Endothelial cell of umbilical vein (primary cell): Measurements from ENCODE around the gene UPK3BL1. TPM values are rescaled to one million over a fixed set of nuclear protein-coding genes. Genes with fewer than 3 reads are reported as not detected.
"Not testable (repeated sequence)": the region's sequence is repeated elsewhere in the genome, so short reads cannot be mapped to it uniquely, and the experiment has no call there.

Source experiments
- BruUV-seq: library from RNA; stranded (reverse); fragments of 400-500 nt; replicated peaks from 2 replicates; lab custom pipeline; 2021; lab: Mats Ljungman, UMichigan
- CTCF ChIA-PET: fragments of 300-600, 350-600 bp; sonication (Branson Sonifier 250); formaldehyde crosslinking; loops from one replicate; lab custom pipeline; 2021; ENCODE audit warnings: antibody characterized with exemption, inconsistent platforms; lab: Charles Lee
- POLR2A ChIA-PET: fragments of 300-600, 350-600 bp; sonication (Branson Sonifier 250); formaldehyde crosslinking; loops from one replicate; lab custom pipeline; 2021; ENCODE audit warnings: antibody characterized with exemption, inconsistent platforms; lab: Charles Lee
- DNase-seq: peaks from one replicate; pipeline ENCODE4 v3.0.0-alpha.2; 2011; ENCODE audit warnings: low read depth, low spot score
- FAIRE-seq: peaks from 2 replicates; lab custom pipeline; 2011; peaks lifted over from hg19 to GRCh38; lab: Jason Lieb, UNC
- H2AFZ ChIP-seq: 2 replicates; pipeline ENCODE4 v1.6.0; 2012; ENCODE audit warnings: low read depth, low read length, control low read depth, inconsistent platforms
- H3K27ac ChIP-seq: 2 replicates; pipeline ENCODE4 v1.5.1; 2011; ENCODE audit warnings: low read depth, mild to moderate bottlenecking, control low read depth, low read length, moderate library complexity; ENCODE audit not compliant: insufficient read depth
- H3K27me3 ChIP-seq, 2 experiments: 2 replicates each; pipeline versions ENCODE4 v1.6.0 to v1.6.1; 2011; ENCODE audit warnings: low read length in 2 of 2, mixed read lengths in 1 of 2; ENCODE audit not compliant: control insufficient read depth in 2 of 2, insufficient read depth in 2 of 2
- H3K36me3 ChIP-seq, 2 experiments: 2 replicates in 1 of 2; 3 replicates in 1 of 2; pipeline ENCODE4 v1.5.1; 2011; ENCODE audit warnings: low read length in 2 of 2, mild to moderate bottlenecking in 1 of 2, moderate library complexity in 1 of 2; ENCODE audit not compliant: control insufficient read depth in 2 of 2, insufficient read depth in 2 of 2; ENCODE audit errors: extremely low read depth in 1 of 2
- H3K4me1 ChIP-seq: 3 replicates; pipeline ENCODE4 v1.5.1; 2011; ENCODE audit warnings: mild to moderate bottlenecking, low read length; ENCODE audit not compliant: control insufficient read depth, insufficient read depth; ENCODE audit errors: extremely low read depth
- H3K4me2 ChIP-seq: 2 replicates; pipeline ENCODE4 v1.6.1; 2011; ENCODE audit warnings: low read length, control low read depth, mixed read lengths; ENCODE audit not compliant: insufficient read depth
- H3K4me3 ChIP-seq, 3 experiments: fragments of 200-600 bp in 1 of 3; sonication (generic), shearing (Covaris generic) in 1 of 3; replicated peaks in 1 of 3; 2 replicates each; pipeline ENCODE4 v1.5.1; 2011 to 2016; ENCODE audit warnings: control low read depth in 3 of 3, low read length in 3 of 3, mild to moderate bottlenecking in 2 of 3, inconsistent platforms in 1 of 3, low read depth in 1 of 3, moderate library complexity in 1 of 3; ENCODE audit not compliant: insufficient read depth in 1 of 3
- H3K79me2 ChIP-seq: 2 replicates; pipeline ENCODE4 v1.6.0; 2012; ENCODE audit warnings: low read length, inconsistent platforms; ENCODE audit not compliant: control insufficient read depth, insufficient read depth
- H3K9ac ChIP-seq: replicated peaks from 2 replicates; pipeline ENCODE3; 2011; ENCODE audit warnings: low read length, control low read depth; ENCODE audit not compliant: insufficient read depth; ENCODE audit errors: extremely low read depth
- H3K9me1 ChIP-seq: replicated peaks from 3 replicates; pipeline ENCODE4 v1.6.0; 2011; ENCODE audit warnings: mild to moderate bottlenecking, low read length; ENCODE audit not compliant: control insufficient read depth, insufficient read depth; ENCODE audit errors: extremely low read depth
- H3K9me3 ChIP-seq: replicated peaks from 2 replicates; pipeline ENCODE4 v1.5.1; 2012; ENCODE audit warnings: low read length, inconsistent platforms; ENCODE audit not compliant: control insufficient read depth, insufficient read depth
- H4K20me1 ChIP-seq: replicated peaks from 2 replicates; pipeline ENCODE3; 2011; ENCODE audit warnings: mild to moderate bottlenecking, low read length; ENCODE audit not compliant: control insufficient read depth, insufficient read depth; ENCODE audit errors: extremely low read depth
- dilution Hi-C: fragments of 300-500 bp; cut with MboI; formaldehyde crosslinking; loops from one replicate; pipeline ENCODE4 v1.15.0; 2019; ENCODE audit warnings: low sequenced_read_pairs; ENCODE audit not compliant: extremely low pct_ligation_motif_present
- intact Hi-C: fragments of 100-400 bp; cut with micrococcal nuclease; formaldehyde crosslinking; loops from one replicate; pipeline ENCODE4 v1.10.0; 2022
- polyA plus RNA-seq, 4 experiments: library from polyadenylated mRNA; depleted of rRNA in 3 of 4; stranded (reverse) in 3 of 4; unstranded in 1 of 4; fragments of >200 nt; gene quantifications; 2 replicates each; pipeline versions ENCODE4 v1.2.1 to v1.2.3, GENCODE V29; 2011 to 2012; ENCODE audit warnings: missing spikeins in 1 of 4
- total RNA-seq: library from RNA; stranded (reverse); gene quantifications from 2 replicates; pipeline ENCODE4 v1.2.3, GENCODE V29; 2021

Gene UPK3BL1
- total and polyA plus RNA-seq, 2 donors (not counting 3 experiments of a cell fraction or from before 2014, with no cell fraction given) = 14.1 to 17.8 TPM

DNA sequence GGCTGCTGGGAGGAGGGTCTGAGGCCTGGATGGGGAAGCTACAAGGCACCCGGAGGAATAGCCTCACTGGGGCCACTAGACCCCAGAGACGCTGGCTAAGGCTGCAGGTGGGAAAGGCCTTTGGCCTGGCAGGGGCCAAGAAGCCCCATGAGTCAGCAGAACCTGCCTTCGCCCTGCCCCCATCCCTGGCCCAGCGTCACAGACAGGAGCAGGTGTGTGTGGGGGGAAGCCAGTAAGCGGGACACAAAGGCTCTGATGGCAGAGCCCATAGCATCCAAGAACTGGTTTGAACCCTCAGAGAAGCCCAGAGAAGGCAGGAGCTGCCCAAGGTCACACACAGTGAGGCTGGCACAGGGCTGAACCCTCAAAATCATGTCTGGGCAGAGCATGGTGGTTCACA lies 35.7 kb downstream of the UPK3BL1 start:
- H3K4me1 ChIP-seq, H3K27me3 ChIP-seq, BruUV-seq, H3K27ac ChIP-seq, H3K9me3 ChIP-seq, H3K4me3 ChIP-seq, H3K9ac ChIP-seq, FAIRE-seq, dilution Hi-C loops, DNase-seq, H3K9me1 ChIP-seq, H3K79me2 ChIP-seq, H4K20me1 ChIP-seq, intact Hi-C loops, H3K36me3 ChIP-seq, CTCF ChIA-PET, POLR2A ChIA-PET, H3K4me2 ChIP-seq, H2AFZ ChIP-seq: not testable (repeated sequence)

DNA sequence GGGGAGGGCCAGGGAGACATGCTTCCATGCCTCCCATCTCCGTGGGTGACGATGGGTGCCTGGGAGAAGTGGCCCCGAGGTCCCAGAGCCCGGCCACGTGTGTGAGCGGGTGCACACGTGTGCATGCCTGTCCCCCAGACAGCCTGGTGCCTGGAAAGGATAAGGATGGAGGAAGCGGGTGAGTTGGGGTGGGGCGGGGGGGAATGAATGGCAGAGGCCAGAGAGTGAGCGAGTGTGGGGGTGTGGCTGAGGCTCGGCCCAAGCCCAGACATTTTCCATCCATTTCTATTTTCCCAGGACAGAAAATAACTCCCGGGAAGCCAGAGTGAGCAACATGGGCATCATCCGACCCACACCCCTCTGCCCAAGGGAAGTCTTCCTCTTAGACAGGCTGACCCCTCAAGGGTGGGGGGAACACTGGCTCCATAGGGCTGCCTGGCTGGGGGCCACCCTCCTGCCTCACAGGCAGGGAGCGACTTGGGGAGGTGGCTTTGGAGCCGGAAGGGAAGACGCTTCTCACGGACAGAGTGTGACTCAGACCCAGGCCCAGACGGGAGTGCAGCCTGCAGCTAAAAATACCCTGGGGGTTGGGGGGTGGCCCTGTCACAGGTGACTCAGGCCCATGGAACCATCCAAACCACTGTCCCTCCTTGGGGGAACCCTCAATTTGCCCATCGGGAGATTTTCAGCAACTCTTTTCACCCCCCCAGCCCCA lies 38.0 kb downstream of the UPK3BL1 start:
- dilution Hi-C loops, H3K4me3 ChIP-seq, POLR2A ChIA-PET: not testable (repeated sequence)

DNA sequence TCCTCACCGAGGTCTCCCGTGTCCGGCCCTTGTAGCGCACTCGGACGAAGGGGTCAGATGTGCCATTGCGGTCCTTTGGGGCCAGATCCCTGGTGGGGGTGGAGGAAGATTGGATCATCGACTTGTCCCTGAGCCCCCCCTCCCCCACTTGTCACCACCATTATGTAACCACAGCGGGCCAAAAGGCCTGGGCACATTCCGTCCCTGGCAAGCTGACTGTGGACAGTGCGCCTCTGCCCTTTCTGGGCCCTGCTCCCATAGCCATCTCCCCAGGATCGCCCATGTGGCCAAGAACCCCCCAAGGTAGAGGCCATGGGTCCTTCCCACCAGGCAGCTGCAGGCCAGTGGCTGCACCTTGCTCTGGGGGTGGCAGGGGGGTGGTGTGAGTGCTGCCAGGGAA lies 40.3 kb downstream of the UPK3BL1 start:
- H3K36me3 ChIP-seq, H3K4me3 ChIP-seq, H3K79me2 ChIP-seq, H3K27me3 ChIP-seq, H3K9me3 ChIP-seq, H2AFZ ChIP-seq, H3K9ac ChIP-seq, POLR2A ChIA-PET, H4K20me1 ChIP-seq, BruUV-seq, CTCF ChIA-PET, H3K4me1 ChIP-seq, H3K27ac ChIP-seq, FAIRE-seq, dilution Hi-C loops, H3K4me2 ChIP-seq, H3K9me1 ChIP-seq, DNase-seq, intact Hi-C loops: not testable (repeated sequence)

More for the DNA sequence above, 38.0 kb downstream of the UPK3BL1 start:
- H4K20me1 ChIP-seq, H3K4me1 ChIP-seq, H3K27me3 ChIP-seq, DNase-seq, BruUV-seq, H3K9me3 ChIP-seq, intact Hi-C loops, H3K27ac ChIP-seq, H3K79me2 ChIP-seq, H3K4me2 ChIP-seq, H3K9ac ChIP-seq, CTCF ChIA-PET, H3K9me1 ChIP-seq, H2AFZ ChIP-seq, H3K36me3 ChIP-seq, FAIRE-seq: not testable (repeated sequence)

DNA sequence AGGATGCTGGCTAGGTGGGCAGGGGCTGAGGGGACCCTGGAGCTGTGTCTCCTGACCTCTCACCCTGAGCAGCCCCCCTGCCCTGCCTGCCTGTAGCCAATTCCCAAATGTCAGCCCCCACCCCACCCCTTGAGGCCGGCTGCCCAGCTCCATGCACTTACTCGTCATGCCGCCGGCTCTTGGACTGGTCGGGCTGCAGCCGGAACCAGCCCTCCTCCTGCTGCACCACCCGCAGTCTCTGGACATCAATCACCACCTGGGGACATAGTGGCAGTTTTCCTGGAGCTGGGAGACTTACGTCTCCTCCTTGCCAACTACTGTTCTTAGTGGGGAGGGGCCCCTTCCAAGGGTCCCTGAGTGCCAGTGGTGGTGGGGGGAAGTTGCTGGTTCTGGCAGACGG lies 42.9 kb downstream of the UPK3BL1 start:
- dilution Hi-C loops, FAIRE-seq, H3K36me3 ChIP-seq, H3K4me2 ChIP-seq, H4K20me1 ChIP-seq, H3K9me1 ChIP-seq, H2AFZ ChIP-seq, H3K4me1 ChIP-seq, CTCF ChIA-PET, intact Hi-C loops, H3K9me3 ChIP-seq, H3K27ac ChIP-seq, H3K9ac ChIP-seq, DNase-seq, H3K79me2 ChIP-seq, BruUV-seq, H3K4me3 ChIP-seq, POLR2A ChIA-PET, H3K27me3 ChIP-seq: not testable (repeated sequence)
